ENCODE results near the gene ANGPTL2.

ANGPTL2 gene

GRCh38 chr9:127136081-127136879 is 13.8 kb upstream of the ANGPTL2 start:
- H3K4me3 ChIP-seq (ENCODE audit: low read depth, low read length): no peak overlapping the region
- no peak for DNase-seq (ENCODE audit: low read depth)
- TF ChIP-seq CTCF (IDR thresholded peaks at IDR 0.05; ENCODE audit: low read depth, low read length) (no peak), MYC (IDR thresholded peaks at IDR 0.05; ENCODE audit: low read depth, low read length) (no peak), MAX (IDR thresholded peaks at IDR 0.05; ENCODE audit: low read depth, low read length) (no peak), POLR2A (IDR thresholded peaks at IDR 0.05; ENCODE audit: extremely low read depth, insufficient read length) (no peak)

- TF ChIP-seq MAX (IDR thresholded peaks at IDR 0.05; ENCODE audit: low read depth, low read length): no peak
- TF ChIP-seq MYC (IDR thresholded peaks at IDR 0.05; ENCODE audit: low read depth, low read length): no peak
- TF ChIP-seq CTCF (IDR thresholded peaks at IDR 0.05; ENCODE audit: low read depth, low read length): no peak
- no peak for TF ChIP-seq POLR2A (IDR thresholded peaks at IDR 0.05; ENCODE audit: extremely low read depth, insufficient read length)
- DNase-seq (ENCODE audit: low read depth): no peak
These were observed 12.8 kb upstream of the ANGPTL2 start for GRCh38 chr9:127135056-127135745.

GRCh38 chr9:127133739-127134167 is 11.3 kb upstream of the ANGPTL2 start:
- TF ChIP-seq POLR2A (IDR thresholded peaks at IDR 0.05; ENCODE audit: extremely low read depth, insufficient read length) (no peak), MAX (IDR thresholded peaks at IDR 0.05; ENCODE audit: low read depth, low read length) (no peak), CTCF (IDR thresholded peaks at IDR 0.05; ENCODE audit: low read depth, low read length) (no peak), MYC (IDR thresholded peaks at IDR 0.05; ENCODE audit: low read depth, low read length) (no peak)
- no peak overlapping the region for H3K4me3 ChIP-seq (ENCODE audit: low read depth, low read length)
- no peak for DNase-seq (ENCODE audit: low read depth)

More at GRCh38 chr9:127135056-127135745, 12.8 kb upstream of the ANGPTL2 start:
- H3K4me3 ChIP-seq (ENCODE audit: low read depth, low read length): no peak overlapping the region

GRCh38 chr9:127132921-127133647 is 10.6 kb upstream of the ANGPTL2 start:
- no peak for DNase-seq (ENCODE audit: low read depth)
- no peak overlapping the region for H3K4me3 ChIP-seq (ENCODE audit: low read depth, low read length)
- TF ChIP-seq POLR2A (IDR thresholded peaks at IDR 0.05; ENCODE audit: extremely low read depth, insufficient read length): no peak
- TF ChIP-seq CTCF (IDR thresholded peaks at IDR 0.05; ENCODE audit: low read depth, low read length): no peak
- TF ChIP-seq MYC (IDR thresholded peaks at IDR 0.05; ENCODE audit: low read depth, low read length): no peak
- no peak for TF ChIP-seq MAX (IDR thresholded peaks at IDR 0.05; ENCODE audit: low read depth, low read length)

- no peak for DNase-seq (ENCODE audit: low read depth)
- H3K4me3 ChIP-seq (ENCODE audit: low read depth, low read length): no peak overlapping the region
- TF ChIP-seq POLR2A (IDR thresholded peaks at IDR 0.05; ENCODE audit: extremely low read depth, insufficient read length): no peak
- TF ChIP-seq CTCF (IDR thresholded peaks at IDR 0.05; ENCODE audit: low read depth, low read length): no peak
- TF ChIP-seq MYC (IDR thresholded peaks at IDR 0.05; ENCODE audit: low read depth, low read length): no peak
- TF ChIP-seq MAX (IDR thresholded peaks at IDR 0.05; ENCODE audit: low read depth, low read length): no peak
These were observed 9.9 kb upstream of the ANGPTL2 start for GRCh38 chr9:127132375-127132774.

Data from NB4 (cell line).